GM19438 (cell line): Measurements from ENCODE around the gene FBXW5.

ENCODE experiments used
- ATAC-seq: cut with Tn5 transposase; IDR thresholded peaks from one replicate; pipeline ENCODE4 v1.9.1; 2021; ENCODE audit warnings: low read depth; ENCODE audit not compliant: unreplicated experiment

Gene FBXW5, protein sequence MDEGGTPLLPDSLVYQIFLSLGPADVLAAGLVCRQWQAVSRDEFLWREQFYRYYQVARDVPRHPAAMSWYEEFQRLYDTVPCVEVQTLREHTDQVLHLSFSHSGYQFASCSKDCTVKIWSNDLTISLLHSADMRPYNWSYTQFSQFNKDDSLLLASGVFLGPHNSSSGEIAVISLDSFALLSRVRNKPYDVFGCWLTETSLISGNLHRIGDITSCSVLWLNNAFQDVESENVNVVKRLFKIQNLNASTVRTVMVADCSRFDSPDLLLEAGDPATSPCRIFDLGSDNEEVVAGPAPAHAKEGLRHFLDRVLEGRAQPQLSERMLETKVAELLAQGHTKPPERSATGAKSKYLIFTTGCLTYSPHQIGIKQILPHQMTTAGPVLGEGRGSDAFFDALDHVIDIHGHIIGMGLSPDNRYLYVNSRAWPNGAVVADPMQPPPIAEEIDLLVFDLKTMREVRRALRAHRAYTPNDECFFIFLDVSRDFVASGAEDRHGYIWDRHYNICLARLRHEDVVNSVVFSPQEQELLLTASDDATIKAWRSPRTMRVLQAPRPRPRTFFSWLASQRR

DNA sequence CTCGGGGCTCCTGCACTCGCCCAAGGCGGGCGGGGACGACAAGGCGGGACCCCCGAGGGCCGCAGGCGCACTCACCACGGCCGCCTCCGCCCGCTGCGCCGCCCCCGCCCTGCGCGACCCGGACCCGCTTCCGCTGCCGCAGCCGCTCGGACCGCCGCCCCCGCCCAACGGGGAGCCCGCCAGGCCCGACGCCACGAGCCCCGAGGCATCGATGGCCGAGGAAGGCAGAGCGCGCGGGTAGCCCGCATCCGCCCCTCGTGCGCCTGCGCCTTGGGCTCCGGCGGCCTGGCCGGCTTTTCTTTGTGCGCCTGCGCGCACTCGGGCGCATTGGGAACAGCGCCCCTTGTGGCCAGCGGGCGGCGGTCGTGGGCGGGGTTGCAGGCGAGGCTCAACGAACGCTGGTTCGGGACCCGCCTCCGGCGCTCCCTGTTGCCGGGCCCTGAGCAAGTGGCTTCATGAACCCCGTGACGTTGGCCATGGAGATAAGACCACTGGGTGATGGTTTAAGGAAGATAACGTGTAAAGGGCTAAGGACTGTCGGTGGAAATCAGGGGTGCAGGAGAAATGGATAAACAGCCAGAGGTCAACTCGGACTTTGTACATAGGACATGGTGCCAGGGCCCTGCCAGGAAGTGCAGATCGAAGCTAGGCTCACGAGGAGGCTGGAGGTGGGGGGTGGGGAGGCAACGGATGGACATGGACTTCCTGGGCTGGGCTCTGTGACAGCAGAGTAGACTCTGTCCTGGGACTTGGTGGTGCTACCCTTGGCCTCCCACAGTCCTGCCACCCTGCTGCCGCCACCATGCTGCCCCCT is at the start of gene FBXW5, which contains the start of gene C8G:
Gene FBXW5, minus strand, starts transcription at position 220 of the 814 bp plus-strand sequence. CDS start 655 bp downstream, outside the sequence.
Gene C8G, plus strand, starts transcription at position 725 of the 814 bp plus-strand sequence. Its CDS starts 78 bp downstream, at position 803.
- peak; percentile 66 for ATAC-seq

DNA sequence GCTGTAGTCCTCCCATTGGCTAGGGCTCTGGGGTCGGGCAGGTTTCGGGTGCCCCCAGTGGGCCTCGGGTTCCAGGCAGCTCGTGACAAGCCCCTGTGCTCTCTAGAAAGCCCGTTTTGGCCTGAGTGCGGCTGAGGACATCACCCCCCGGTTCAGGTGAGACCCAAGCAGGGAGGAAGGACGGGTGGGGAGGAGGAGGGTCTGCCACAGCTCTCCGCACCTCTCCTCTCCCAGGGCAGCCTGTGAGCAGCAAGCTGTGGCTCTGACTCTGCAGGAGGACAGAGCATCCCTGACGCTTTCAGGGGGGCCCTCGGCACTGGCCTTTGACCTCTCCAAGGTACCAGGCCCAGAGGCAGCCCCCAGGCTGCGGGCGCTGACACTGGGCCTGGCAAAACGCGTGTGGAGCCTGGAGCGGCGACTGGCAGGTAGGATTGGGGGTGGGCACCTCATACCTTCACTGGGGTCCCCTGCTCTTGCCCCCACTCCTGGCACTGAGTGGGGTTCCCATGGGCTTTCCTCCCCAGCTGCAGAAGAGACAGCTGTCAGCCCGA is 48.4 kb upstream of the FBXW5 start:
- no peak for ATAC-seq

DNA sequence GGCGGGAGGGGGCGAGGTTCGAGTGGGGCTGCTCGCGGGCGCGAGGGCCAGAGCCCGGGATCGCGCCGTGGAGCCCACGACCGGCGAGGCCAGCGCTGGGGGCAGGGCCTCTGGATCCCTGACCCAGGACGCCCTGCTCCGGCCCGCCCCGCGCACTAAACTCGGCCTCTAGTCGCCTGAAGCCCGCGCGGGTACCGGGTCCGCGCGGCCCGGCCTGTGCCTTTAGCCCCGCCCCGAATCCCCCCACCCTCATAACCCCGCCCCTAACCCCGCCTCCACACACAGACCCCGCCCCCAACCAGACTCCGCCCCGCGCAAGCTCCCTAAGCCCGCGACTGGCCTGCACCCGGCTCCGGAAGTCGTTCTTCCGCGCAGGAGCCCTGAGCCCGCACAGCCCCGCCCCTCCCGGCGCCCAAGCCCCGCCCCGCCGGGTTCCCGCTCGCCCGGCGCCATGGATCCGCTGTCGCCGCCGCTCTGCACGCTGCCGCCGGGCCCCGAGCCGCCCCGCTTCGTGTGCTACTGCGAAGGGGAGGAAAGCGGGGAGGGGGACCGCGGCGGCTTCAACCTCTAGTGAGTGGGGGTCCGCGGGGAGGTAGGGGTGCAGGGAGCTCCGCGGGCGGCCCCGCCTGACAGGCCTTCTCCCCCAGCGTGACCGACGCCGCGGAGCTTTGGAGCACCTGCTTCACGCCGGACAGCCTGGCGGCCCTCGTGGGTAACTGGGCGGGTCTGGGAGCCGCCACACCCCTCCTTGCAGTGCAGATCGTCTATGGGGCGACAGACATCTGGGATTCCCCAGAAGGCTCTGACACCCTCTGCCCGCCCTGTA is 47.7 kb upstream of the FBXW5 start, which contains the start of gene PAXX:
Gene PAXX, plus strand, starts transcription at position 430 of the 826 bp plus-strand sequence. Its CDS starts 22 bp downstream, at position 452.
- peak; percentile 71 for ATAC-seq

DNA sequence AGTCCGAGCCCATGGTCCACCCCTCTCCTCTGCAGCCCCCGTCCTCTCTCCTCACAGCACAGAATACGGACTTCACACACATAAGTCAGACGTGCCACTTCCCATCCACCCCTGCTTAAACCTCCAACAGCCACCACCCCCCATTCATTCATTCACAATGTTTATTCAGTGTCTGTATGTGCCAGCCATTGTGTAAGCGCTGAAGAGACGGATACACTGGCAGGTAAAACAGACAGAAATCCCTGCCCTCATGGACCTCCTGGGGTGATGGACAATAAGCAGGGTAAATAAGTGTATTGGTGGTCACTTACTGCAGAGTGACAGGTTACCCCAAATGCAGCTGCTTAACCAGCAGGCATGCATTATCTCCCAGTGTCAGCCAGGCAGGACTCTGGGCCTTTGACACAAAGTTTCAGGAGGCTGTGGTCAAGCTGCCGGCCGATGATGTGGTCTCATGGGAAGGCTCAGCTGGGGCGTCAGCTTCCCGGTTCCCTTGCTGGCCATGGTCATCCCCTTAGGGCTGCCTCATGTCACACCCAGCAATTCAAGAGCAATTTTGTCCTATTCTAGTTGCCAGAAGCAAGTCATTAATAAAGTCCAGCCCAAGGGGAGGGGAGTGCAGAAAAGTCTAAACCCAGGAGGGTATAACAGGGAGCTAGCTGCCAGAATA is 45.8 kb upstream of the FBXW5 start:
- ATAC-seq = no peak

DNA sequence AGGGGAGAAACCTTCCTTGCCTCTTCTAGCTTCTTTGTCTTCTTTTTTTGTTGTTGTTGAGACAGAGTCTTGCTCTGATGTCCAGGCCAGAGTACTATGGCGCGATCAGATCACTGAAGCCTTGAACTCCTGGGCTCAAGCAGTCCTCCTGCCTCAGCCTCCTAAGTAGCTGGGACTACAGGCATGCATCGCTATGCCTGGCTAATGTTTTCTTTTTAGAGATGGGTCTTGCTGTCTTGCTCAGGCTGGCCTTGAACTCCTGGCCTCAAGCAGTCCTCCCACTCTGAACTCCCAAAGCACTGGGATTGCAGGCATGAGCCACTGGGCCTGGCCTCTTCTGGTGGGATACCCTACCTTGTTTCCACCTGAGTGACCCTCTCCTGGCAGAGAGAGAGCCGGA is 44.3 kb upstream of the FBXW5 start:
- no peak for ATAC-seq

DNA sequence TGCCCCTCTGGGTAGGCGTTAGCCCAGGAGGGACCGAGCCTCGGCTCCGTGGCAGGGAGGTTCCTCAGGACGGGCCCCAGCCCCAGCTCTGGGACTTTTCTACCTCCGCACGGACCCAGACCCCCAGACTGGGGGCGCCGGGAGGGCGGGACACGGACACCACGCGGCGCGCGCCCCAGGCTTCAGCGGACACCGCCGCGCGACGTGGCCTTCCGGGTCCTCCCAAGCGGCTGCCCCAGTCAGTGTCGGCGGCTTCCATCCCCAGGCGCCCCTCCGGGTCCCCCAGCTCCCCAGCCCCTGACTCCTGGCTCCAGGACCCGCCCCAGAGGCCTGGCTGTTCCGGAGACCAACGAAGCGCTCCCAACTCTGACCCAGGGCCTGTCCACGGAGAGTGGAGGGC is 41.3 kb upstream of the FBXW5 start:
- ATAC-seq = no peak

DNA sequence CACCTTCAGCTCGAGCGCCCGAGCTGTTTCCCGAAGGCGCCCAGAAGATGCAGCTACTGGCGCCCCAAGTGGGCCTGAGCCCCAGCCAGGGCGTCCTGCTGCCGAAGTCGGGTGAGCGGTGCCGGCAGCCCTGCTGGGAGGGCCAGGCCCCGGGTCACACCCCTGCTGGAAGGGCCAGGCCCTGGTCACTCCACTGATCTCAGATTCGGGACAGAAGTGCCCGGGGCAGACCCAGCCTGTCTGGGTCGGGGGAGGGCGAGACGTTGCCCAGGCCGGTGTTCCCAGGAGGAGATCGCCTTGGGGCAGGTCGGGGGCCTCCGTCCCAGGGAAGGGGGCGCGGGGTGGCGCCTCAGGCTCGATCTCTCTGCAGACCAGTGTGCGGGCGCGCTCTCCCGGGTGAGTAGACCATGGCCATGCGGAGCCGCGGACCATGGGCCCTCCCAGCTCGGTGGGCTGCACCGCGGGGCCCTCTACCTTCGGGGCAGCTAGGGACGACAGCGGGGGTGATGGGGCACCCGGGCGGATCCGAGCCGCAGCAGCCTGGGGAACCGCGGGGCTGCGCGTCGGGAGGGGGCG is 40.6 kb upstream of the FBXW5 start:
- ATAC-seq = no peak

DNA sequence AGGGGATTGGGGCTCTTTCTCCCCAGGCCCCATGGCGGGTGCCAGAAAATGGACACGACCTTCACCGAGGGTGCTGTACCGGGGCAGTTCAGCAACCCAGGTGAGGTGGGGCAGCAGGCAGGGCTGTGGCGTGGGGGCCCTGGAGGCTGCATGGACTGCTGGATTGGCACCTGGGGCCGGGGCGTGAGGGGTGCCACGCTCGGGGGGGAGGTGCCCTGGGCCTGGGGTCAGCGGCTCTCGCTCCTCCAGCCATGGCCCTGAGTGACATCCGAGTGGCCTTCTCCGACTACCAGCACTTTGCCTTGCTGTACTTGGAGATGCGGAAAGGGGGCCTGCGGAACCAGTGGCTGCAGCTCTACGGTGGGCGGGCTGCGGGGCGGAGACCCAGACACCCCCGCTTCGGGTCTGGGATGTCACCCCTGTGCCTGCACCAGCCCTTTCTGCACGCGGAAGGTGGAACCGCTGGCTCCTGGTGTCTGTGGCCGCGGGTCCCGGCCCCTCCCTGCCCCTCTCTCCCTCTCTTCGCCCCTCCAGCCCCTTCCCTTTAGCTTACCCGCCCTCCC is 40.0 kb upstream of the FBXW5 start:
- no peak for ATAC-seq

DNA sequence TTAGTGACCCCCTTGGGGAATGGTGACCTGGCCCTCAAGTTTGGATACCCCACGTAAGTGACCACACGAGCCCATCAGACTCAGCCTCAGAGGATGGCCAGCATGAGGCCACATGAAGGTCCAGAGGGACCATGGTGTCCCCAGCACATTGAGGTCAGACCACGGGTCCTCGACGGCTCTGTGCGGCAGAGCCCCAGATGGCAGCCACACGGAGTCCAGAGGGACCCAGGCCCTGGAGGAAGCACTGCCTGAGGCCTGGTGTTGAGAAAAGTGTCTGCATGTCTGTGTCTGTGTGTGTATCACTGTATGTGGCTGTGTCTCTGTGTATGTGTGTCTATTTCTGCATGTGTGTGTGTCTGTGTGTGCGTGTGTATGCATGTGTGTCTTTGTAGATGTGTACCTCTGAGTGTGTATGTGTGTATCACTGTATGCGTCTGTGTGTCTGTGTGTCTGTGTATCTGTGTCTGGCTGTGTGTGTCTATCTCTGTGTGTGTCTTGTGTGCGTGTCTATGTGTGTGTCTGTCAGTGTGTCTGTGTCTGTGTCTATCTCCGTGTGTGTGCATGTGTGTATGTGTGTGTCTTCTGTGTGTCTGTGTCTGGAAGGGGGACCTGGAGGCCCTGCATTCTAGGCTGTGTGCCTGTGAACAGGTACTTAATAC is 39.2 kb upstream of the FBXW5 start:
- no peak for ATAC-seq

DNA sequence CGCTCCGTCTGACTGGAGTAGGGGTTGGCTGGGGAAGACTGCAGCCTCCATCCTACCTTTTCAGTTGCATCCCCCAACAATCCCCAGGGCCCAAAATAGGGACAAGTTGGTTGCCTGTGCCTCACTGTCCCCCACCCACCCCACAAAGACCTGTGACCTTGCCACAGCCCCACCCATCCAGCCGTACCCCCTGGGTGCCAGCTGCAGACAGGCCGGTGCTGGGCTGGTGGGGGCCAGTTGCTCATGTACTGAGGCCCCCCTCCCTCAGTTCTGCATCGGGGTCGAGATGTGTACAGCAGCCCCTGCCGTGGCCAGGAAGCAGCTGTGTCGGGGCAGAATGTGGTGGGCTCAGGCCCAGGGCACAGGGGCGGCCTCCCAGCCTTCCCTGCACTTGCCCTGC is 38.6 kb upstream of the FBXW5 start:
- no peak for ATAC-seq

DNA sequence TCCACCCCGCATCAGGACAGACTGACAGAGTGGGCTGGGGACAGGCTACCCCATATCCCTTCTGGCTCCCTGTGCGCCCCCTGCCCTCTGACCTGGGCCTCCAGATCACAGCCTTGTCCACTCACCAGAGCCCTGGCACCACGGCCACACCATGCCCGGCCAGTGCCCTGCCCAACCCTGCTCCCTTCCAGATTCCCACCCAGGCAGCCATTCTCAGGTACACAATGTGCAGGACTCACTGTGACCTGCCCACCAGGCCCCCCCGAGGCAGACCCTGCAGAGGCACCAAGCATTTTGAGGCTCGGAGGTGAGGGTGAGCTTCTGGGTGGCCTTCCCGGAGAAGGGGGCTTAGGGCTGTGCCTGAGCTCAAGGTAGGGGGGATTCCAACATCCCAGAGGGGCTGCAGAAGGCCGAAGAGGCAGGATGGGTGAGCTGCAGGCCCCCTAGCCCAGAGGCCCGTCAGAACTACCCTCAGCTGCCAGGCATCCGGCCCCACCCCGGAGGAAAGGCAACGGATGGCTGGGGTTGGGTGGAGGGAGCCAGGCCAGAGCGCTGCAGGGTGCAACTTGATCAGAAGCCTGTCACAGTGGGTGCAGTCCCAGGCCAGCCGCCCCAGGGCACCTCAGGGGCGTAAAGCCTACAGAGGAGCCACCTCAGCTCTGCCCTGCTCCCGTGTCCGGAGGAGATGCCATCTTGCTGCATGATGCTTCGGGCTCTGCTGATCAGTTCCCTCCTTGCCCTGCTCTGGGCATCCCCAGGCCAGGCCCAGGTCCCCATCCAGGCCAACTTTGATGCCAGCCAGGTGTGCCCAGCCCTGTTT is 37.9 kb upstream of the FBXW5 start, which contains the start of gene LCNL1:
Gene LCNL1, plus strand, starts transcription at position 762 of the 820 bp plus-strand sequence. CDS start 594 bp downstream, outside the sequence.
- ATAC-seq = no peak

DNA sequence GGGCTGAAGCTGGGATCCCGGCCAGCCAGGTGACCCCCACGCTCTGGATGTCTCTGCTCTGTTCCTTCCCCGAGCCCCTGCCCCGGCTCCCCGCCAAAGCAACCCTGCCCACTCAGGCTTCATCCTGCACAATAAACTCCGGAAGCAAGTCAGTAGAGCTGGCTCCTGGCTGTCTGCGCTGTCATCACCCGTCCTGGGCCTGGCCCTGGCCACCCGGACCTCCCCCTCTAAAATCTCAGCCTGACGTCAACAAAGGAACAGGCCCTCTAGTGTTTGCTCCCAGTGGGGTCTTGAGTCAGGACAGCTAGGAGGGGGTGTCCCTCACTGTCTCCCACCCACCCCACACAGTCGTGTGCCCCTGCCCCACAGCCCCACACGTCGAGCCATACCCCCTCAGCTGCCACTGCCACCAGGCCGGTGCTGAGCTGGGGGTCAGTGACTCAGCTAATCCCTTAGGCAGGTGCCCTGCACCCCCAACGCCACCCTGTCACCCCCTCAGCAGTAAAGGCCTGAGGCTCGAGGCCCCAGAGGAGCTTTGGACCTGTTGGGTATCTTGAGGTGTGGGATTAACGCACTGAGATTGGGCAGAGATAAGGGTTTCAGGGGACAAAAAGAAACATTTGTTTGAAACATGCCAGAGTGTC is 37.2 kb upstream of the FBXW5 start:
- no peak for ATAC-seq

DNA sequence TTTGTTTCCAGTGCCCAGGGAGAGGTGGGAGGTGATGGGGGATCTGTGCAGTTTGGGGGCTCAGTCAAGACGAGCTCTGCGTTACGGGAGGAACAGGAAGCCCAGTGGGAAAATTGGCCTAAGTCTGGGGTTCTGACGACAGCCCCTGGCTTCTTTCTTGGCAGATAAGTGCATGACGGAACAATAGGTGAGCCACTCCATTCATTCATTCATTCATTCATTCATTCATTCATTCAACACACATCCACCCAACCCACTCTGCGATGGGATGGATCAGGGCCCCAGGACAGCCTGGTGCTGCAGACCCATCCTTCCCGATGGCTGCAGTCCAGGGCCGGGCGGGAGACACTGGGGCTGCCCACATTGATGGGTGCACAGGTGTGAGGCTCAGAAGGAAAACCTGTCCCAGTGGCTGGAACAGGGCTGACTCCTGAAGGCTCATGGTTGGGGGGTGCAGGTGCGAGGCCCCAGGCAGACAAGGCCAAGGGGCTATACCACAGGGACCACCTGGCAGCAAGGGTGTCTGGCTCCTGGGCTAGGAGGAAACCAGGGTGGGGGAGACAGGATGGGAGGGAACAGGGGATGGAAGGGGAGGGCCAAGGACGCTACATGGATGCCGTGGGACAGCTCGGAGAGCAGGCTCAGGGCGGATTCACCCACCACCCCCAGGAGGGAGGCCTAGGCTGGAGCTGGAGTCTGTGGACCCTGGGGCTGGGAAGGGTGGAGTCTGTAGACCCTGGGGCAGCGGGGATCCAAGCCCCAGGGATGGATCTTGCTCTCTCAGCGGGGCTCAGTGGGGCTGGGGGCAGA is 36.3 kb upstream of the FBXW5 start:
- no peak for ATAC-seq

DNA sequence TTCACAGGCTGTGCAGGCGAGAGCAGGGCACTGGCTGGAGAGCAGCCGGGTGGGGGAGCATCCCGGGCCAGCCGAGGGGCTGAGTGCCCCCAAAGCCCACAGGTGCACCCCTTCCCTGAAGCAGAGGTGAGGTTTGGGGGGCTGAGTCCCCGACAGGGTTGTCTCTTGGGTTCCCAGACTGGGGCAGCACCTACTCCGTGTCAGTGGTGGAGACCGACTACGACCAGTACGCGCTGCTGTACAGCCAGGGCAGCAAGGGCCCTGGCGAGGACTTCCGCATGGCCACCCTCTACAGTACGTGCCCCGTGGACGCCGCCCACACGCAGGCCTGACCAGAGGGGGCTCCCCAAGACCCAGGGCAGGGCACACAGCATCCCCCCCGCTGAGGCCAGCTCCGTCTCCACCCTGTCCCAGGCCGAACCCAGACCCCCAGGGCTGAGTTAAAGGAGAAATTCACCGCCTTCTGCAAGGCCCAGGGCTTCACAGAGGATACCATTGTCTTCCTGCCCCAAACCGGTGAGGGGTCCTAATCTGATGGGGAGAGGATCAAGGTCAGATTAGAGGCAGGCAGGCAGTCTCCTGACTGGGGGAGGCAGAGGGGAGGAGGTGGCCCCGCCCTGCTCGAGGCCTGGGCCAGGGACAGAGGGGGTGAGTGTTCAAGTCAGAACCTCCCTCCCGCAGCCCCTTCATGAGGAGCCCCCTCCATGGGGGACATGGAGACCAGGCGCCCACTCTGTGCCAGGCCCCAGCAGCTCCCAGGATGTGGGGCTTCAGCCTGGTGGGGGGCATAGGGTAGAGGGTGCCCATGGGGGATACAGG is 35.4 kb upstream of the FBXW5 start:
- no peak for ATAC-seq

DNA sequence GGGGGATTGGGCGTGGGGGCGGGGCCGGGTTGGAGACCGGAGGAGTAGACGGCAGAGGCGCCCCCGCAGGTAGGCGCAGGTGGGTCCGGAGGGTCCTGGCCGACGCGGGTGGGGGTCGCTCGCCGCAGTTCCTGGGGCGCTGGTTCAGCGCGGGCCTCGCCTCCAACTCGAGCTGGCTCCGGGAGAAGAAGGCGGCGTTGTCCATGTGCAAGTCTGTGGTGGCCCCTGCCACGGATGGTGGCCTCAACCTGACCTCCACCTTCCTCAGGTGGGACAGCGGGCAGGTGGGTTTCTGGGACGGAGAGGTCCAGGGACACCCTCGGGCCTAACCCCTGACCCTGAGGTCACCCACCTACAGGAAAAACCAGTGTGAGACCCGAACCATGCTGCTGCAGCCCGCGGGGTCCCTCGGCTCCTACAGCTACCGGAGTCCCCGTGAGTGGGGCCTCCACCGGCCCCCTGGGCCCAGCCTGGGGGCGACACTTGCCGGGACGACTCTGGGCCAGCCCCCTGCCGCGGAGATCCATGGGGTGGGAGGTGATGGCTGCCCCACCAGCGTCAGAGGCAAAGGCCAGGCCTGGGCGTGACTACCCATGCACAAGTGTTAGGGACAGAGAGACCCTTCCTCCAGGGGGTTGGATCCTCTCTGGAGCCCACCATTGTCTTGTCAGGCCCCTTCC is 34.5 kb upstream of the FBXW5 start:
- no peak for ATAC-seq
